ENCODE measurements around the gene BRSK1. TPM values are rescaled to one million over a fixed set of nuclear protein-coding genes. Genes with fewer than 3 reads are reported as not detected.

The BRSK1 gene
- polyA plus RNA-seq, 1 experiment: 12.8 TPM

- ChIA-PET POLR2A (interaction anchor here (0.7 kb wide), 1 partner anchor 80 kb away, joined by 6 read pairs; no protein-coding TSS in a partner anchor), CTCF (interaction anchor here (2.7 kb wide), 1 partner anchor 98 kb away, joined by 8 read pairs; no protein-coding TSS in a partner anchor)
- peak overlapping the region; percentile 79 for H3K4me3 ChIP-seq (ENCODE audit: low read depth, low read length)
- no peak for TF ChIP-seq CTCF (IDR thresholded peaks at IDR 0.05; ENCODE audit: insufficient read depth, low read depth, low read length)
- no peak for DNase-seq (ENCODE audit: low read depth)
- H3K27me3 ChIP-seq (ENCODE audit: control insufficient read depth, insufficient read depth, low read length): no peaks in the 10 kb centered on the region
- H3K36me3 ChIP-seq (ENCODE audit: control insufficient read depth, insufficient read depth, low read length): peaks cover 2% of the 10 kb centered on the region
These were observed 25.3 kb upstream of the BRSK1 start for GRCh38 chr19:55258476-55258827.

GRCh38 chr19:55258828-55259539 is 24.8 kb upstream of the BRSK1 start, which contains the start of gene PPP6R1:
Gene PPP6R1 (minus strand): TSS chr19:55259017. CDS start chr19:55247103, 11,914 bp downstream.
- ChIA-PET POLR2A (interaction anchor here (0.5 to 1.1 kb wide), 3 partner anchors 42 to 143 kb away, joined by 3 to 6 read pairs (median 6); no protein-coding TSS in a partner anchor), CTCF (interaction anchor here (0.7 to 2.7 kb wide), 5 partner anchors 9 to 159 kb away, joined by 3 to 8 read pairs (median 3); no protein-coding TSS in a partner anchor)
- DNase-seq (ENCODE audit: low read depth): peak; percentile 98
- H3K27me3 ChIP-seq (ENCODE audit: control insufficient read depth, insufficient read depth, low read length): no peaks in the 10 kb centered on the region
- peak within 1 kb of the TSS; percentile 79 for H3K4me3 ChIP-seq (ENCODE audit: low read depth, low read length)
- H3K36me3 ChIP-seq (ENCODE audit: control insufficient read depth, insufficient read depth, low read length): no peaks in the 10 kb centered on the region; the same call in 1 of the 2 replicates
- TF ChIP-seq CTCF (IDR thresholded peaks at IDR 0.05; ENCODE audit: insufficient read depth, low read depth, low read length): no peak

- ChIA-PET CTCF (interaction anchor here (0.7 to 2.7 kb wide), 5 partner anchors 9 to 158 kb away, joined by 3 to 8 read pairs (median 3); no protein-coding TSS in a partner anchor), POLR2A (interaction anchor here (0.5 to 1.1 kb wide), 2 partner anchors 43 to 143 kb away, joined by 3 to 6 read pairs; no protein-coding TSS in a partner anchor)
- no peak for TF ChIP-seq CTCF (IDR thresholded peaks at IDR 0.05; ENCODE audit: insufficient read depth, low read depth, low read length)
- no peak for DNase-seq (ENCODE audit: low read depth)
- Histone ChIP-seq H3K27me3 (ENCODE audit: control insufficient read depth, insufficient read depth, low read length) (no peaks in the 10 kb centered on the region), H3K36me3 (ENCODE audit: control insufficient read depth, insufficient read depth, low read length) (no peaks in the 10 kb centered on the region; the same call in 1 of the 2 replicates), H3K4me3 (ENCODE audit: low read depth, low read length) (peak overlapping the region; percentile 29)
These were observed 24.1 kb upstream of the BRSK1 start for GRCh38 chr19:55259540-55260210.

GRCh38 chr19:55261671-55262126 is 22.1 kb upstream of the BRSK1 start:
- DNase-seq (ENCODE audit: low read depth): no peak
- CTCF ChIA-PET: interaction anchor here (0.9 to 1.5 kb wide), 3 partner anchors 39 to 206 kb away, joined by 3 to 5 read pairs (median 3); no protein-coding TSS in a partner anchor

More at GRCh38 chr19:55261671-55262126, 22.1 kb upstream of the BRSK1 start:
- H3K4me3 ChIP-seq (ENCODE audit: low read depth, low read length): no peak overlapping the region
- no peaks in the 10 kb centered on the region; the same call in 1 of the 2 replicates for H3K36me3 ChIP-seq (ENCODE audit: control insufficient read depth, insufficient read depth, low read length)
- no peaks in the 10 kb centered on the region for H3K27me3 ChIP-seq (ENCODE audit: control insufficient read depth, insufficient read depth, low read length)
- POLR2A ChIA-PET: no interaction called here
- TF ChIP-seq CTCF (IDR thresholded peaks at IDR 0.05; ENCODE audit: insufficient read depth, low read depth, low read length): no peak

Measured in BJ (cell line).